ENCODE data around the gene SLC39A11. TPM values are rescaled to one million over a fixed set of nuclear protein-coding genes. Genes with fewer than 3 reads are reported as not detected.

SLC39A11 gene
- total RNA-seq, 1 donor from 2014 or later: 5.5 TPM

- no peak for TF ChIP-seq CTCF (IDR thresholded peaks at IDR 0.05)
- Histone ChIP-seq H3K9me3 (ENCODE audit: low read depth) (no peaks in the 10 kb centered on the region), H3F3A (ENCODE audit: low read depth) (no peaks in the 10 kb centered on the region), H3K9ac (no peak overlapping the region), H3K79me2 (ENCODE audit: low read depth) (no peaks in the 10 kb centered on the region), H2AFZ (replicated peaks) (no peak overlapping the region), H3K27ac (no peak overlapping the region), H3K27me3 (no peaks in the 10 kb centered on the region), H3K36me3 (no peaks in the 10 kb centered on the region), H3K4me3 (no peak overlapping the region), H3K4me1 (no peaks in the 10 kb centered on the region), H3K4me2 (no peak overlapping the region), H4K20me1 (ENCODE audit: low read depth) (no peaks in the 10 kb centered on the region)
- Mint-ChIP-seq H3K4me1 (no peaks in the 10 kb centered on the region), H3K27me3 (ENCODE audit: insufficient read depth, low read depth) (peaks cover 2% of the 10 kb centered on the region), H3K9me3 (no peaks in the 10 kb centered on the region), H3K27ac (no peak overlapping the region), H3K36me3 (peaks cover 2% of the 10 kb centered on the region), H3K4me3 (no peak overlapping the region)
- DNase-seq (ENCODE audit: low spot score): no peak
Measured at GRCh38 chr17:72643575-72644216, 448.8 kb downstream of the SLC39A11 start.

GRCh38 chr17:72642720-72643119 is 449.8 kb downstream of the SLC39A11 start:
- Mint-ChIP-seq H3K27ac (peak overlapping the region; percentile 22), H3K27me3 (ENCODE audit: insufficient read depth, low read depth) (no peaks in the 10 kb centered on the region), H3K4me1 (no peaks in the 10 kb centered on the region), H3K4me3 (no peak overlapping the region), H3K36me3 (peaks cover 2% of the 10 kb centered on the region), H3K9me3 (peaks cover 5% of the 10 kb centered on the region)
- Histone ChIP-seq H3K9ac (no peak overlapping the region), H3K27ac (no peak overlapping the region), H3K4me1 (no peaks in the 10 kb centered on the region), H3K4me3 (no peak overlapping the region), H3K79me2 (ENCODE audit: low read depth) (no peaks in the 10 kb centered on the region), H2AFZ (replicated peaks) (no peak overlapping the region), H3K36me3 (no peaks in the 10 kb centered on the region), H4K20me1 (ENCODE audit: low read depth) (no peaks in the 10 kb centered on the region), H3K4me2 (no peak overlapping the region), H3K9me3 (ENCODE audit: low read depth) (no peaks in the 10 kb centered on the region), H3F3A (ENCODE audit: low read depth) (no peaks in the 10 kb centered on the region), H3K27me3 (no peaks in the 10 kb centered on the region)
- TF ChIP-seq EZH2 (IDR thresholded peaks at IDR 0.05): no peak
- no peak for TF ChIP-seq EZH2phosphoT487 (IDR thresholded peaks at IDR 0.05)
- no peak for TF ChIP-seq CTCF (IDR thresholded peaks at IDR 0.05)
- no peak for DNase-seq (ENCODE audit: low spot score)

GRCh38 chr17:72640415-72641165 is 451.9 kb downstream of the SLC39A11 start:
- Mint-ChIP-seq H3K4me1 (no peaks in the 10 kb centered on the region), H3K27me3 (ENCODE audit: insufficient read depth, low read depth) (no peaks in the 10 kb centered on the region), H3K27ac (no peak overlapping the region), H3K4me3 (no peak overlapping the region), H3K36me3 (peaks cover 2% of the 10 kb centered on the region), H3K9me3 (peaks cover 5% of the 10 kb centered on the region)
- Histone ChIP-seq H3K27me3 (no peaks in the 10 kb centered on the region), H3F3A (ENCODE audit: low read depth) (no peaks in the 10 kb centered on the region), H3K27ac (no peak overlapping the region), H2AFZ (replicated peaks) (no peak overlapping the region), H3K9me3 (ENCODE audit: low read depth) (no peaks in the 10 kb centered on the region), H3K79me2 (ENCODE audit: low read depth) (no peaks in the 10 kb centered on the region), H3K4me3 (no peak overlapping the region), H4K20me1 (ENCODE audit: low read depth) (no peaks in the 10 kb centered on the region), H3K36me3 (no peaks in the 10 kb centered on the region), H3K4me1 (no peaks in the 10 kb centered on the region), H3K9ac (no peak overlapping the region), H3K4me2 (no peak overlapping the region)
- no peak for DNase-seq (ENCODE audit: low spot score)
- TF ChIP-seq EZH2phosphoT487 (IDR thresholded peaks at IDR 0.05) (no peak), EZH2 (IDR thresholded peaks at IDR 0.05) (no peak), CTCF (IDR thresholded peaks at IDR 0.05) (no peak)
